D721Med (cell line): ENCODE results near the gene DHCR7.

Experiments used
- DNase-seq: peaks from one replicate; pipeline ENCODE4 v3.0.0; 2011; ENCODE audit warnings: low spot score; ENCODE audit not compliant: insufficient read length
- FAIRE-seq: peaks from 2 replicates; lab custom pipeline; 2011; peaks lifted over from hg19 to GRCh38; lab: Jason Lieb, UNC
- CTCF ChIP-seq: IDR thresholded peaks from 2 replicates; pipeline ENCODE4 v1.5.1; 2012; ENCODE audit warnings: mild to moderate bottlenecking, control low read depth; ENCODE audit not compliant: insufficient read depth; ENCODE audit errors: missing control alignments

The DHCR7 gene

DNA sequence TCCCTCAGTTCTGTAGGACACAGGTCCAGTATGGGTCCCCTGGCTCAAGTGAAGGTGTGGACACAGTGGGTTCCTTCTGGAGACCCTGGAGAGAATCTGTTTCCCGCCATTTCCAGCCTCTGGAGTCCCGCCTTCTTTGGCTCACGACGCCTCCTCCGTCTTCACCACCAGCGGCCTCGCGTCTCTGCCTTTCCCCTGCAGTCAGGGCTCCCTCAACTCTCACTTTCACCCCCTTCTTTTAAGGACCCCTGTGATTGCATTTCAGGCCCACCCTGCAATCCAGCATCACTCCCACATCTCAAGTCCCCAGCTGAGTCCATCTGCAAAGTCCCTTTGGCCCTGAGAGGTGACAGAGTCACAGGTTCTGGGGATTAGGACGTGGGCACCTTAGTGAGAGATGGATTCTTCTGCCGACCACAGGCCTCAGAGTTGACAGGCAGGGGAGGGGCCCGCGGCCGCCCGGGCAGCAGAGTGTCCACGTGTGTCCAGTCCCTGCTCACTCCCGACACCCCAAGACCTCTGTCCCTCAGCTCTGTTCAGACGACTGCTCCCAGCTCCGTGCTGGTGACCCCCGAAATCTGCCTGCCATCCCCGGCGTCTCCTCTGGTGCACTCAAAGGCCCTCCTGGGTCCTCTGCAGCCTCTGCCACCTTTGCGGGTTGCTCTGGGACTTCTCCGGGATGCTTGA, 42.0 kb upstream of the DHCR7 start:
- DNase-seq, result no peak
- TF ChIP-seq CTCF, result no peak
- FAIRE-seq, result no peak

- FAIRE-seq, result no peak
These were observed 41.3 kb upstream of the DHCR7 start for GRCh38 chr11:71489311-71490043.

DNA sequence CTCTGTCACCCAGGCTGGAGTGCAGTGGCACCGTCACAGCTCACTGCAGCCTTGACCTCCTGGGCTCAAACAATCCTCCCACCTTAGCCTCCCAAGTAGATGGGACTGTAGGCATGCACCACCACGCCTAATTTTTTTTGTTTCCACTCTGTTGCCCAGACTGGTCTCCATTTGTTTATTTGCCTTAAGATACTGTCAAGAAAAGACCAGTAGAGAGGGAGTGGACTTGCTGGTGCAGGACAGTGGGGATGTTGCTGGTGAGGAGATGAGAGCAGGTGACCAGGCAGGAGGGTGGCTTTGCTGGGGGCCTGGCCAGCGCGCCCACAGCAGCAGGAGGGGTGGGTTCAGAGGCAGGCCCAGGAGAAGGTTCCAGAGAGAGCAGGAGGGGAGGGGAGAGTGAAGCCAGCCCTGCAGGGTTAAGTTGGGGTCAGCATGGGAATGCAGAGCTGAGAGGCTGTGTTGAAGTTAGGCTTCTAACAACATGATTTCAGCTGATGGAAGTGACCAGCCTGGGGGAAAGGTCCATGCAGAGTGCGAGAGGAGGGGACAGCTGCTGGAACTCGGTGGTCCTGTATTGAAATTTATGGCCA, 40.6 kb upstream of the DHCR7 start:
- no peak for TF ChIP-seq CTCF
- no peak for DNase-seq
- FAIRE-seq, result no peak

More at GRCh38 chr11:71489311-71490043, 41.3 kb upstream of the DHCR7 start:
- no peak for DNase-seq
- no peak for TF ChIP-seq CTCF

- DNase-seq, result no peak
- FAIRE-seq, result no peak
- TF ChIP-seq CTCF, result no peak
These were observed 38.1 kb upstream of the DHCR7 start for GRCh38 chr11:71486320-71486719.

- TF ChIP-seq CTCF, result no peak
- no peak for DNase-seq
- FAIRE-seq, result no peak
These were observed 37.3 kb upstream of the DHCR7 start for GRCh38 chr11:71485466-71485865.

DNA sequence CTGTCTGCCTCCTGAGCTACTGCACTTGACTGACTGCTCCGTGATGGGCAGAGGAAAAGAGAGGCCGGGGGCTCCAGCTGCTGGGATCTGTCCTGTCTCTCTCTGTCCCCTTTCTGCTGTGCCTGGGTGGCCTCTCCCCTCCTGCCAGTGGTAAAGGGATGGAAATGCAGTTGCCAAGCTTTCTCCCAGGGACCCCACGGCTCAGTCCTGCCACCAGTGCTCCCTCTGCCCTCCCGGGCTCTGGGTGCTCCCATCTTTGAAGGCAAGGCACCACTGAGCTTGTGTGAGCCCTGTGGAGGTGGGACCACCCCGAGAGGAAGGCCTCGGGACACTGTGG, 36.8 kb upstream of the DHCR7 start:
- FAIRE-seq, result no peak

More for the DNA sequence above, 36.8 kb upstream of the DHCR7 start:
- DNase-seq, result no peak
- no peak for TF ChIP-seq CTCF
